ENCODE results near the gene SLC43A2.
A peak's percentile ranks its signal among the peaks of the same experiment; 100 is the strongest.

The SLC43A2 gene

GRCh38 chr17:1561420-1562175, 67.0 kb downstream of the SLC43A2 start:
- DNase-seq, result peak; percentile 54

- DNase-seq, result no peak
These were observed 67.7 kb downstream of the SLC43A2 start for GRCh38 chr17:1560858-1561355.

- no peak for DNase-seq
These were observed 68.4 kb downstream of the SLC43A2 start for GRCh38 chr17:1560101-1560857.

- DNase-seq, result no peak
These were observed 69.3 kb downstream of the SLC43A2 start for GRCh38 chr17:1559047-1560043.

GRCh38 chr17:1558401-1558800, 70.2 kb downstream of the SLC43A2 start:
- no peak for DNase-seq

GRCh38 chr17:1557355-1558095, 71.1 kb downstream of the SLC43A2 start:
- no peak for DNase-seq

GRCh38 chr17:1555651-1556471, 72.8 kb downstream of the SLC43A2 start:
- DNase-seq, result no peak

GRCh38 chr17:1554751-1555540, 73.7 kb downstream of the SLC43A2 start:
- DNase-seq, result no peak

GRCh38 chr17:1553354-1554266, 75.0 kb downstream of the SLC43A2 start:
- no peak for DNase-seq

- DNase-seq, result no peak
These were observed 75.7 kb downstream of the SLC43A2 start for GRCh38 chr17:1552932-1553331.

- no peak for DNase-seq
These were observed 76.9 kb downstream of the SLC43A2 start for GRCh38 chr17:1551741-1552140.

GRCh38 chr17:1548032-1548431, 80.6 kb downstream of the SLC43A2 start:
- DNase-seq, result no peak

- DNase-seq, result no peak
These were observed 82.2 kb downstream of the SLC43A2 start for GRCh38 chr17:1546292-1546922.

GRCh38 chr17:1545618-1546017, 83.0 kb downstream of the SLC43A2 start:
- DNase-seq, result no peak

- DNase-seq, result no peak
These were observed 86.3 kb downstream of the SLC43A2 start for GRCh38 chr17:1542316-1542715.

- DNase-seq, result no peak
These were observed 87.2 kb downstream of the SLC43A2 start for GRCh38 chr17:1541367-1541904.

- DNase-seq, result no peak
These were observed 88.8 kb downstream of the SLC43A2 start for GRCh38 chr17:1539811-1540210.

GRCh38 chr17:1535737-1536136, 92.9 kb downstream of the SLC43A2 start:
- no peak for DNase-seq
